Panc1 (cell line): ENCODE measurements around the gene CNBP. TPM values are rescaled to one million over a fixed set of nuclear protein-coding genes. Genes with fewer than 3 reads are reported as not detected.
"Not testable (repeated sequence)": the region's sequence is repeated elsewhere in the genome, so short reads cannot be mapped to it uniquely, and the experiment has no call there.

Experiments used
- ATAC-seq: fragments of 200-7000 bp; cut with Tn5 transposase; 2 replicates; pipeline ENCODE4 v1.9.1; 2020; ENCODE audit warnings: mild to moderate bottlenecking, moderate library complexity
- BruUV-seq: library from RNA; stranded (reverse); fragments of 400-500 nt; replicated peaks from 2 replicates; lab custom pipeline; 2021; lab: Mats Ljungman, UMichigan
- CTCF ChIA-PET: fragments of 300-600 bp; sonication (Branson Sonifier 250); formaldehyde crosslinking; loops from one replicate; lab custom pipeline; 2022; ENCODE audit warnings: antibody characterized with exemption; lab: Charles Lee
- POLR2A ChIA-PET: fragments of 300-600 bp; sonication (Branson Sonifier 250); formaldehyde crosslinking; loops from one replicate; lab custom pipeline; 2022; ENCODE audit warnings: antibody characterized with exemption; lab: Charles Lee
- DNase-seq: peaks from one replicate; pipeline ENCODE4 v3.0.0-alpha.2; 2010; ENCODE audit warnings: low read depth, low spot score
- H3K27ac ChIP-seq: 2 replicates; pipeline ENCODE4 v1.5.1; 2011; ENCODE audit warnings: mild to moderate bottlenecking, low read length, inconsistent platforms
- H3K27me3 ChIP-seq: fragments of 200-500 bp; sonication (Bioruptor generic); 2 replicates; pipeline ENCODE4 v1.6.0; 2014; ENCODE audit warnings: low read length, inconsistent platforms; ENCODE audit not compliant: control insufficient read depth, insufficient read depth
- H3K36me3 ChIP-seq: fragments of 200-500 bp; sonication (Bioruptor generic); 2 replicates; pipeline ENCODE4 v1.5.1; 2014; ENCODE audit warnings: inconsistent platforms, mild to moderate bottlenecking, low read length, moderate library complexity; ENCODE audit not compliant: control insufficient read depth, insufficient read depth
- H3K4me1 ChIP-seq: 2 replicates; pipeline ENCODE4 v1.5.1; 2011; ENCODE audit warnings: inconsistent platforms, mild to moderate bottlenecking, low read length, moderate library complexity; ENCODE audit not compliant: control insufficient read depth, insufficient read depth
- H3K4me3 ChIP-seq, 2 experiments: 2 replicates each; pipeline ENCODE4 v1.5.1; 2011 to 2012; ENCODE audit warnings: low read depth in 2 of 2, low read length in 2 of 2, mild to moderate bottlenecking in 2 of 2, inconsistent platforms in 1 of 2, moderate library complexity in 1 of 2
- H3K9me3 ChIP-seq: fragments of 200-500 bp; sonication (Bioruptor generic); 2 replicates; pipeline ENCODE4 v1.5.1; 2014; ENCODE audit warnings: low read depth, mild to moderate bottlenecking, inconsistent platforms, low read length, moderate library complexity; ENCODE audit not compliant: control insufficient read depth, insufficient read depth
- POLR2AphosphoS5 ChIP-seq: IDR thresholded peaks from 2 replicates; pipeline ENCODE4 v1.6.1; 2012; ENCODE audit warnings: mild to moderate bottlenecking, low read depth, low read length, moderate library complexity
- REST ChIP-seq, 2 experiments: IDR thresholded peaks; 2 replicates each; pipeline ENCODE4 v1.6.1; 2011 to 2012; ENCODE audit warnings: low read depth in 2 of 2, control low read depth in 1 of 2, low read length in 1 of 2, mild to moderate bottlenecking in 1 of 2, moderate library complexity in 1 of 2; ENCODE audit not compliant: insufficient read depth in 1 of 2
- SIN3A ChIP-seq: IDR thresholded peaks from 2 replicates; pipeline ENCODE4 v1.6.1; 2012; ENCODE audit warnings: low read depth, mild to moderate bottlenecking, low read length, moderate library complexity, borderline replicate concordance; ENCODE audit not compliant: insufficient read depth
- TCF7L2 ChIP-seq: IDR thresholded peaks from 2 replicates; pipeline ENCODE4 v1.6.1; 2011; ENCODE audit warnings: mild to moderate bottlenecking, low read depth, low read length, inconsistent platforms
- in situ Hi-C: cut with HindIII; loops from 2 replicates; pipeline ENCODE4 v1.10.0; 2016; ENCODE audit warnings: low sequenced_read_pairs, low pct_unique_long_range_greater_than_20kb
- intact Hi-C: fragments of 100-400 bp; cut with micrococcal nuclease; formaldehyde crosslinking; loops from one replicate; pipeline ENCODE4 v1.10.0; 2022; ENCODE audit not compliant: unreplicated experiment
- total RNA-seq: library from RNA; stranded (reverse); gene quantifications from one replicate; pipeline ENCODE4 v1.2.1, GENCODE V29; 2021; ENCODE audit not compliant: unreplicated experiment
- TF ChIP-seq, protein P1 (sequence below): fragments of 450-650 bp; IDR thresholded peaks from 2 replicates; pipeline ENCODE4 v1.5.1; 2017; ENCODE audit warnings: mild to moderate bottlenecking

The CNBP gene
- total RNA-seq, 1 experiment from 2014 or later, result 355 TPM

- Histone ChIP-seq H3K4me1 (peaks cover 22% of the 10 kb centered on the region), H3K9me3 (no peaks in the 10 kb centered on the region), H3K4me3 (no peak overlapping the region), H3K36me3 (no peaks in the 10 kb centered on the region), H3K27ac (no peak overlapping the region; the same call in 1 of the 2 replicates), H3K27me3 (no peaks in the 10 kb centered on the region)
- no peak for TF ChIP-seq REST (IDR thresholded peaks at IDR 0.05; ENCODE audit: insufficient read depth in 1 of 2, low read depth in 2 of 2, low read length in 1 of 2)
- TF ChIP-seq, protein P1, sequence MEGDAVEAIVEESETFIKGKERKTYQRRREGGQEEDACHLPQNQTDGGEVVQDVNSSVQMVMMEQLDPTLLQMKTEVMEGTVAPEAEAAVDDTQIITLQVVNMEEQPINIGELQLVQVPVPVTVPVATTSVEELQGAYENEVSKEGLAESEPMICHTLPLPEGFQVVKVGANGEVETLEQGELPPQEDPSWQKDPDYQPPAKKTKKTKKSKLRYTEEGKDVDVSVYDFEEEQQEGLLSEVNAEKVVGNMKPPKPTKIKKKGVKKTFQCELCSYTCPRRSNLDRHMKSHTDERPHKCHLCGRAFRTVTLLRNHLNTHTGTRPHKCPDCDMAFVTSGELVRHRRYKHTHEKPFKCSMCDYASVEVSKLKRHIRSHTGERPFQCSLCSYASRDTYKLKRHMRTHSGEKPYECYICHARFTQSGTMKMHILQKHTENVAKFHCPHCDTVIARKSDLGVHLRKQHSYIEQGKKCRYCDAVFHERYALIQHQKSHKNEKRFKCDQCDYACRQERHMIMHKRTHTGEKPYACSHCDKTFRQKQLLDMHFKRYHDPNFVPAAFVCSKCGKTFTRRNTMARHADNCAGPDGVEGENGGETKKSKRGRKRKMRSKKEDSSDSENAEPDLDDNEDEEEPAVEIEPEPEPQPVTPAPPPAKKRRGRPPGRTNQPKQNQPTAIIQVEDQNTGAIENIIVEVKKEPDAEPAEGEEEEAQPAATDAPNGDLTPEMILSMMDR, result no peak
- no peak for TF ChIP-seq TCF7L2
- TF ChIP-seq SIN3A, result no peak
- no peak for TF ChIP-seq POLR2AphosphoS5
- CTCF ChIA-PET, result interaction anchor here (0.6 to 1.4 kb wide), 2 partner anchors 48 to 76 kb away, joined by 3 to 4 read pairs; no protein-coding TSS in a partner anchor
- in situ Hi-C loops (no loop called here), intact Hi-C loops (no loop called here)
- no TSS peak for BruUV-seq
- POLR2A ChIA-PET, result interaction anchor here (0.6 kb wide), 1 partner anchor 70 kb away, joined by 3 read pairs; no protein-coding TSS in a partner anchor
- no peak for DNase-seq
- no peak for ATAC-seq
These were observed 12.9 kb upstream of the CNBP start for GRCh38 chr3:129196601-129197000.

- no peaks in the 10 kb centered on the region for H3K9me3 ChIP-seq
- ChIA-PET CTCF (interaction anchor here (1.4 kb wide), 1 partner anchor 49 kb away, joined by 4 read pairs; no protein-coding TSS in a partner anchor), POLR2A (no interaction called here)
- H3K27ac ChIP-seq, result peak overlapping the region; percentile 65
- peaks cover 22% of the 10 kb centered on the region for H3K4me1 ChIP-seq
- no peak for TF ChIP-seq REST (IDR thresholded peaks at IDR 0.05; ENCODE audit: insufficient read depth in 1 of 2, low read depth in 2 of 2, low read length in 1 of 2)
- TF ChIP-seq SIN3A, result no peak
- no peak for TF ChIP-seq POLR2AphosphoS5
- no peak for TF ChIP-seq TCF7L2
- TF ChIP-seq, protein P1, result no peak
- in situ Hi-C loops, result no loop called here
- ATAC-seq (peak; percentile 93), DNase-seq (peak; percentile 73)
- H3K27me3 ChIP-seq, result no peaks in the 10 kb centered on the region
- intact Hi-C loops, result no loop called here
- H3K4me3 ChIP-seq, result no peak overlapping the region
- H3K36me3 ChIP-seq, result no peaks in the 10 kb centered on the region
- no TSS peak for BruUV-seq
These were observed 12.1 kb upstream of the CNBP start for GRCh38 chr3:129195731-129196256.

GRCh38 chr3:129189793-129190192 lies 6.1 kb upstream of the CNBP start:
- POLR2A ChIA-PET, result interaction anchor here (0.7 kb wide), 1 partner anchor 1858 kb away, joined by 4 read pairs; no protein-coding TSS in a partner anchor
- H3K27ac ChIP-seq, CTCF ChIA-PET, ATAC-seq, H3K36me3 ChIP-seq, H3K9me3 ChIP-seq, H3K4me1 ChIP-seq, DNase-seq, H3K4me3 ChIP-seq, in situ Hi-C loops, H3K27me3 ChIP-seq, intact Hi-C loops, BruUV-seq: not testable (repeated sequence)
